COLO668 (cell line): ENCODE results near the gene EPDR1.
"Not testable (repeated sequence)": the region's sequence is repeated elsewhere in the genome, so short reads cannot be mapped to it uniquely, and the experiment has no call there.

ENCODE experiments used
- DNase-seq: peaks from one replicate; lab custom pipeline; 2025; ENCODE audit not compliant: unreplicated experiment; lab: John Stamatoyannopoulos, UW

The EPDR1 gene

GRCh38 chr7:37927773-37928444, 7.5 kb downstream of the EPDR1 start:
- no peak for DNase-seq

DNA sequence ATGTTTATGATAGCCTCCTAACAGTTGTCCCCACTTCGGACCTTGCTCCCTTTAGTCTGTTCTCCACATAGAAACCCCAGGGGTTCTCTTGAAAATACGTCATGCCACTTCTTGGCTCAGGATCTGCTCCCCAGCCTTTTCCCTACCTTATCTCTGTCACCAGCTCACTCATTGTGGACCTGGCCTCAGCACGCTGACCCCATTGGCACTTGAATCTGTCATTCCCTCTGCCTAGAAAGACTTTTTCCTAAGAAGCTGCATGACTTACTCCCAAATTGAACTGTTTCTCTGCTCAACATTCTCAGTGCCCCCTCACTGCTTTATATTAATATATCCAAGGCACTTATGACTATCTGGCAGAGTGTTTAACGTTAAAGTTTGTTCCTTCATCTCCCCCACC, 8.4 kb downstream of the EPDR1 start:
- no peak for DNase-seq

GRCh38 chr7:37930226-37930948, 9.9 kb downstream of the EPDR1 start:
- no peak for DNase-seq

DNA sequence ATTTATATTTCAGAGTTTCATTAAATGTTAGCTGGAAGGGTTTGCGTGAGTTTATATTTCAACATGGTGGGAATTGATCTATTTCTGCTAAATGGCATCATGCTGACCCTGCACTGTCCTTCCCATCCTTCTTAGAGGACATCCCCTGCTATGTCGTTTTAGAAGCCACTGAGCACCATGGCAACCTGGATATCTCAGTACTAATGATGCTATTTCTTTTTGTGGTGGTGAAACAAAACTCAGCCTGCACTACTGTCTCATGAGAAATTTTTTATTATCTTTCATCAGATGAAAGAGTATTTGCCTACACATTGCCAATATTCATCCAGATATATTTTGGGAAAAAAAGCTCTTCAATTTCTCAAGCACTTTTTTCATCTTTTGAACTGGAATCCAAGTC, 12.1 kb downstream of the EPDR1 start:
- DNase-seq = no peak

GRCh38 chr7:37933018-37933566, 12.7 kb downstream of the EPDR1 start:
- DNase-seq = no peak

GRCh38 chr7:37942934-37943610, 22.6 kb downstream of the EPDR1 start:
- no peak for DNase-seq

DNA sequence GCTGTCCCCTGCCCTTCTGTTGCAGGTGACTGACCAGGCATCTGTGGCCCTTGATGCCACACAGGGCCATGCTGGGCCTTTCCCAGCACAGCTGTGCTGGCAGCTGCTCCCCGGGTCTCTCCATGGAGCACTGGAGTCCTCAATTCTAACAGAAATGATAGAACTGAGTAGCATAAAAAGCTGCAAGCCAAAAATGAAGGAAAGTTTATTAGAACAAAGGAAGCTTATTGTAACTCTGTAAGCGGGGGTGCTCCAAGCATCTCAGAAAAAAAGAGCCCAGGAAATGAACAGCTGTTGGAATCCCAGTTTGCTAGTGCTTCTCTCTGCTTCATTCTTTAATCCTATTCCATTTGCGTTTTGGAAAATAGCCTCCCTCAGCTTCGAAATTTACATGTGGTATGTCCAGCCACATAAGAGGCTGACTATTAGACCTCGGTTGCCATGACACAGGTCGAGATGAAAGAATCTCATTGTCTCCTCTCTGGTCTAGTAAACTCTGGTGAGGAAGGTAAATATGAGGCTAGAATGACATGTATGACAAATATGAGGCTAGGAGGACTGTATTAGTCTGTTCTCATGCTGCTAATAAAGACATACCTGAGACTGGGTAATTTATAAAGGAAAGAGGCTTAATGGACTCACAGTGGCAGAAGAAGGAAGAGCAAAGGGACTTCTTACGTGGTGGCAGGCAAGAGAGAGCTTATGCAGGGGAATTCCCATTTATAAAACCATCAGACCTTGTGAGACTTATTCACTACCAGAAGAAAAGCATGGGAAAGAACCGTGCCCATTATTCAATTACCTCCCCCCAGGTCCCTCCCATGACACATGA, 23.7 kb downstream of the EPDR1 start:
- DNase-seq = no peak

DNA sequence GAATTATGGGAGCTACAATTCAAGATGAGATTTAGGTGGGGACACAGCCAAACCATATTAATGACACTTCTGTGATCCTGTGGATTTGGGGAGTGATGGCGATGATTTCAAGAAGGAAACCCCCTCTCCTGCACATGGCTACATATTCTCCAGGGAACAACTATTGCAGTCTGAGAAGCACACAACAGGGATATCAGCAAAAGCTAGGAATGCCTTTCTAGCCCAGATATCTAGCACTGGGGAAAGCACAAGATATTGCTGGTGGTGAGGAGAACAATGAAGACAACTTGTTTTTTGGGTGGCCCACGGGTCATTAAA, 24.3 kb downstream of the EPDR1 start:
- DNase-seq = no peak

DNA sequence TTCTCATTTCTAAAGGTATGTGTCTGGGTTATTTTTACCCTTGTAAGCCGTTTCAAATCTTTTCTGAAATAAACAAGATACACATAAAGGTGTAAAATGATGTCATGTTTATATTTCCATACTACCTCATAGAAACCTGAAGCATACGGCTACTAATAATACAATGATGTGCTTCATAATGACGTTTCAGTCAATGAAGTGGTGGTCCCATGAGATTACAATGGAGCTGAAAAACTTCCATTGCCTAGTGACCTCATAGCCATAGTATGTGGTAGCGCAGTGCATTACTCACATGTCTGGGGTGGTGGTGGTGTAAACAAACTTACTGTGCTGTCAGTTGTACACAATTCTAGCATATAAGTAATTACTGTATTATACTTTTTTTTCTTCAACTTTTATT, 24.9 kb downstream of the EPDR1 start:
- DNase-seq = no peak

- DNase-seq = no peak
Measured at GRCh38 chr7:37947138-37947940, 26.9 kb downstream of the EPDR1 start.

DNA sequence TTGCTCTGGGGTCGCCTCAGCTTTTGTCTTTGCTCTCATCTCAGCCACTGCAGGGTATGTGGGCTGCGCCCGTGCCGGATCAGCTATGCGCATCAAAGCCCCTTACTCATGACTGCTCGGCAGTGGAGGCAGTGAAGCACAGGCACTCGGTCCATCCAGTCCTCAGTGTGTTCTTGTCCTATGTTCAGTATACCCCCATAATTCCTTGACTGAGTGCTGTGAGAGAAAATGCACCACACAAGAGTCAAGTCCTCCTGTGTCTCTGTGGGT, 27.4 kb downstream of the EPDR1 start:
- DNase-seq = no peak

GRCh38 chr7:37952240-37952639, 31.8 kb downstream of the EPDR1 start:
- DNase-seq = no peak

DNA sequence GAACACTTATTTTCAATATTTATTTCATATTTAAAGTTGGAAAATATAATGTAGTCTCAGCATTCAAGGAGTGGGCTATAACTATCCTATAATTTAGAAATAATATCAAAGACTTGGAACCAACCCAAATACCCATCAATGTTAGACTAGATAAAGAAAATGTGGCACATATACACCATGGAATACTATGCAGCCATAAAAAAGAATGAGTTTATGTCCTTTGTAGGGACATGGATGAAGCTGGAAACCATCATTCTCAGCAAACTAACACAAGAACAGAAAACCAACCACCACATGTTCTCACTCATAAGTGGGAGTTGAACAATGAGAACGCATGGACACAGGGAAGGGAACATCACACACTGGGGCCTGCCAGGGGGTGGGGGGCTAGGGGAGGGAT, 33.8 kb downstream of the EPDR1 start:
- DNase-seq = not testable (repeated sequence)

DNA sequence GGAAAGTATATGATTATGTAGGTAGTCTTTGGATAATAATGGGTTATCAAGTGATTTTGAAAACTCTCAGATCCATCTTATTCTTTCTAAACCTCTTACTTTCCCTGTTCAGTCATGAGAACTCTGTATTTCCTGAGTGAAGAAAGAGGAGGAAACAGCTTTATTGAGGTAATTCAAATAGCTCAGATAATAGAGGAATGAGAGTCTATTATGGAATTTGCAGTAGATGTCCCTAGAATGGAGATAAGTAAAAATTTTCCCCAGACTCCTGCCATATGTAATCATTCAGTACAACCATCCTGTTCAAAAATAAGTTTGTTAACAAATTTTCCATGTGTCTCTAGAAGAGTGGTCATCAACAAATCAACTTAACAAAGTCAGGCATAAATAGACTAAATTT, 36.4 kb downstream of the EPDR1 start:
- no peak for DNase-seq

- DNase-seq = no peak
Measured at GRCh38 chr7:37957221-37957970, 37.0 kb downstream of the EPDR1 start.

DNA sequence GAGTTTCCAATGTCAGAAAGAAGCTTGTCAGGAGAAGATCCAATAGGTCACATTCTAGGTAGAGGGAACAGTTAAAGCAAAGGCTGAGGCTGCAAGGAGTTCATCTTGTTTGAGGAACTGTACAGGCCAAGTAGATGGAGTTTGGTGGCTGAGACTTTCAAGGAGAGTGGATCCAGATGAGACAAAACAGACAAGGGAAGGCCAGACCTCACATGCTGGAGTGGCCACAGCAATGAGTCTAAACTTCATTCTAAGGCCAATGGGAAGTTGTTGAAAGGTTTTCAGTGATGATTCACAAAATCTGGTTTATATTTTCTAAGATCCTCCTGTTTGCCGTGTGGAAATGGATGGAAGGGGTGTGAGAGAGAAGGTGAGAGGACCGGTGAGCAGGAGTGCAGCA, 40.0 kb downstream of the EPDR1 start:
- no peak for DNase-seq

GRCh38 chr7:37961251-37961650, 40.8 kb downstream of the EPDR1 start:
- no peak for DNase-seq

- no peak for DNase-seq
Measured at GRCh38 chr7:37964196-37964595, 43.8 kb downstream of the EPDR1 start.

- no peak for DNase-seq
Measured at GRCh38 chr7:37970211-37970610, 49.8 kb downstream of the EPDR1 start.

- no peak for DNase-seq
Measured at GRCh38 chr7:37971491-37971890, 51.1 kb downstream of the EPDR1 start.
